ENCODE data around the gene CDC42. TPM values are rescaled to one million over a fixed set of nuclear protein-coding genes. Genes with fewer than 3 reads are reported as not detected.

CDC42 gene
- total and polyA plus RNA-seq, 9 of the 15 experiments (the other 6 are each of a cell fraction or from before 2014, with no cell fraction given): 186 to 398 (median 325) TPM

DNA sequence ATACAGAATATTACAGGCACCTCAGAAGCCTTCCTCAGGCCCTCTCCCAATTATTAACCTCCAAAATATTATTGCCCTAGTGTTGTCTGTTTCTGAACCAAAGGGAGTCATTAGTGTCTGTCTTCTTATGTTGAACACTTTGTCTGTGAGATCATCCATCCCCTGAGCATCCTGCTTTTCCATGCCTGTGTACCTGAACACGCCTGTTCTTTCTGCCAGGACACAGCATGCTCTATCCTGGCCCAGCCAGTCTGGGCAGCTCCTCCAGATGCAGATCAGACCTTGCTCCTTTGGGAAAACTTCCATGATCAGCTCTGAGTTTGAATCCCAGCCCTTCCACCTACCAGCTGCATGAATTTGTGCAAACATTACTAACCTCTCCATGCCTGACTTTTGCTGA lies 11.0 kb upstream of the CDC42 start:
- H3K4me2 ChIP-seq (ENCODE audit: insufficient read depth, low read length): no peak overlapping the region
- TF ChIP-seq MTA2 (IDR thresholded peaks at IDR 0.05; ENCODE audit: low read depth) (no peak), POLR2H (tag; IDR thresholded peaks at IDR 0.05; ENCODE audit: low read depth) (no peak), ZNF589 (CRISPR knock-in tag; IDR thresholded peaks at IDR 0.05; ENCODE audit: low read depth) (no peak), HNRNPK (IDR thresholded peaks at IDR 0.05; ENCODE audit: low read depth, low read length, poor library complexity, severe bottlenecking) (no peak), STAG1 (CRISPR knock-in tag; IDR thresholded peaks at IDR 0.05; ENCODE audit: borderline replicate concordance) (no peak), FOXP1 (CRISPR knock-in tag; IDR thresholded peaks at IDR 0.05) (no peak), NCOA1 (IDR thresholded peaks at IDR 0.05; ENCODE audit: low read depth) (no peak)
- TF ChIP-seq, protein P1, sequence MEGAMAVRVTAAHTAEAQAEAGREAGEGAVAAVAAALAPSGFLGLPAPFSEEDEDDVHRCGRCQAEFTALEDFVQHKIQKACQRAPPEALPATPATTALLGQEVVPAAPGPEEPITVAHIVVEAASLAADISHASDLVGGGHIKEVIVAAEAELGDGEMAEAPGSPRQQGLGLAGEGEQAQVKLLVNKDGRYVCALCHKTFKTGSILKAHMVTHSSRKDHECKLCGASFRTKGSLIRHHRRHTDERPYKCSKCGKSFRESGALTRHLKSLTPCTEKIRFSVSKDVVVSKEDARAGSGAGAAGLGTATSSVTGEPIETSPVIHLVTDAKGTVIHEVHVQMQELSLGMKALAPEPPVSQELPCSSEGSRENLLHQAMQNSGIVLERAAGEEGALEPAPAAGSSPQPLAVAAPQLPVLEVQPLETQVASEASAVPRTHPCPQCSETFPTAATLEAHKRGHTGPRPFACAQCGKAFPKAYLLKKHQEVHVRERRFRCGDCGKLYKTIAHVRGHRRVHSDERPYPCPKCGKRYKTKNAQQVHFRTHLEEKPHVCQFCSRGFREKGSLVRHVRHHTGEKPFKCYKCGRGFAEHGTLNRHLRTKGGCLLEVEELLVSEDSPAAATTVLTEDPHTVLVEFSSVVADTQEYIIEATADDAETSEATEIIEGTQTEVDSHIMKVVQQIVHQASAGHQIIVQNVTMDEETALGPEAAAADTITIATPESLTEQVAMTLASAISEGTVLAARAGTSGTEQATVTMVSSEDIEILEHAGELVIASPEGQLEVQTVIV (CRISPR knock-in tag; IDR thresholded peaks at IDR 0.05; ENCODE audit: borderline replicate concordance): no peak
- H3K9me1 ChIP-seq (ENCODE audit: control insufficient read depth, insufficient read depth, low read length): no peaks in the 10 kb centered on the region
- CTCF ChIA-PET (ENCODE audit: low intra/inter-chr PET ratio): no interaction called here
- H2AFZ ChIP-seq (ENCODE audit: low read depth, low read length): 0 out of 2 replicates have a peak overlapping the region, but pooled peaks have one; percentile 22
- intact Hi-C loops (cut with micrococcal nuclease): no loop called here
- no peak for ATAC-seq
- no peak overlapping the region for H3K4me3 ChIP-seq
- no peak for DNase-seq (ENCODE audit: extremely low read depth in 1 of 4, low spot score in 3 of 4)
- WGBS (ENCODE audit: insufficient coverage, low coverage, missing lambda C conversion rate): 82% methylated on average over 1 of the region's 1 CpG
- POLR2A ChIA-PET: interaction anchor here (0.7 kb wide), 1 partner anchor 1407 kb away, joined by 4 read pairs; no protein-coding TSS in a partner anchor
- BruUV-seq (replicated peaks): no TSS peak
- H3K36me3 ChIP-seq (ENCODE audit: control insufficient read depth, insufficient read depth, low read length): no peaks in the 10 kb centered on the region
- H3K79me2 ChIP-seq (ENCODE audit: control insufficient read depth, insufficient read depth, low read length): no peaks in the 10 kb centered on the region
- no peaks in the 10 kb centered on the region for H3K27me3 ChIP-seq (ENCODE audit: control insufficient read depth in 2 of 2, insufficient read depth in 2 of 2, low read length in 2 of 2)
- FAIRE-seq: no peak
- peak overlapping the region in 1 of 2 experiments; percentile 6; a peak in 1 of 4 replicates for H3K9ac ChIP-seq (ENCODE audit: insufficient read depth in 1 of 2, low read depth in 2 of 2, low read length in 2 of 2)
- no peaks in the 10 kb centered on the region for H4K20me1 ChIP-seq (replicated peaks; ENCODE audit: control insufficient read depth, insufficient read depth, low read length)
- peaks cover 4% of the 10 kb centered on the region; the same call in 1 of the 2 replicates for H3K9me3 ChIP-seq (replicated peaks; ENCODE audit: control insufficient read depth, insufficient read depth, low read depth, low read length)
- in situ Hi-C loops (cut with MboI): no loop called here
- peaks cover 31 to 43% of the 10 kb centered on the region in 2 experiments for H3K4me1 ChIP-seq (replicated peaks in 1 of 2; ENCODE audit: control insufficient read depth in 2 of 2, insufficient read depth in 2 of 2, low read length in 2 of 2)
- H3K27ac ChIP-seq (ENCODE audit: extremely low read depth, low read depth, low read length): no peak overlapping the region
